Measurements from ENCODE around the gene SLC13A3. TPM values are rescaled to one million over a fixed set of nuclear protein-coding genes. Genes with fewer than 3 reads are reported as not detected.
"Not testable (repeated sequence)": the region's sequence is repeated elsewhere in the genome, so short reads cannot be mapped to it uniquely, and the experiment has no call there.

The SLC13A3 gene
- total RNA-seq, 1 donor from 2014 or later: 1.6 TPM

- DNase-seq (ENCODE audit: low read depth): no peak
These were observed 30.0 kb upstream of the SLC13A3 start for GRCh38 chr20:46681032-46681854.

DNA sequence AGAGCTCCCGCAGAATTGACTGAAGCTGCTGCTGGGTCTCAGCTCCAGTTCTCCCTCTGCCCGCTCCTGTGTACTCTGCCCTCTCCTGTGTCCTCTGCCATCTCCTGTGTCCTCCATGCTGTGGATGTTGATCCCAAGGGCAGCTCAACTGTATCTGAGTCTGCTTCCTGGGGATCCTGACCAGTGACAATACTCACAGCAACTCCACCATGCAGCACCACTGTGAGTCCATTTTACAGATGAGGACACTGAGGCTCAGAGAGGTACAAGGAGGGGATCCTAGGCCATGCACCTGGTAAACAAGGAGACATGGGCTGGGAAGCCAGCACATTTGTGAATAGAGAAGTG, 29.4 kb upstream of the SLC13A3 start:
- TF ChIP-seq, protein P1, sequence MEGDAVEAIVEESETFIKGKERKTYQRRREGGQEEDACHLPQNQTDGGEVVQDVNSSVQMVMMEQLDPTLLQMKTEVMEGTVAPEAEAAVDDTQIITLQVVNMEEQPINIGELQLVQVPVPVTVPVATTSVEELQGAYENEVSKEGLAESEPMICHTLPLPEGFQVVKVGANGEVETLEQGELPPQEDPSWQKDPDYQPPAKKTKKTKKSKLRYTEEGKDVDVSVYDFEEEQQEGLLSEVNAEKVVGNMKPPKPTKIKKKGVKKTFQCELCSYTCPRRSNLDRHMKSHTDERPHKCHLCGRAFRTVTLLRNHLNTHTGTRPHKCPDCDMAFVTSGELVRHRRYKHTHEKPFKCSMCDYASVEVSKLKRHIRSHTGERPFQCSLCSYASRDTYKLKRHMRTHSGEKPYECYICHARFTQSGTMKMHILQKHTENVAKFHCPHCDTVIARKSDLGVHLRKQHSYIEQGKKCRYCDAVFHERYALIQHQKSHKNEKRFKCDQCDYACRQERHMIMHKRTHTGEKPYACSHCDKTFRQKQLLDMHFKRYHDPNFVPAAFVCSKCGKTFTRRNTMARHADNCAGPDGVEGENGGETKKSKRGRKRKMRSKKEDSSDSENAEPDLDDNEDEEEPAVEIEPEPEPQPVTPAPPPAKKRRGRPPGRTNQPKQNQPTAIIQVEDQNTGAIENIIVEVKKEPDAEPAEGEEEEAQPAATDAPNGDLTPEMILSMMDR (conservative IDR thresholded peaks at IDR 0.05; ENCODE audit: low read depth, low read length): no peak
- no peak overlapping the region for H3K4me3 ChIP-seq (ENCODE audit: low read depth, low read length)

More at GRCh38 chr20:46681032-46681854, 30.0 kb upstream of the SLC13A3 start:
- TF ChIP-seq, protein P1 (conservative IDR thresholded peaks at IDR 0.05; ENCODE audit: low read depth, low read length): peak; percentile 84
- H3K4me3 ChIP-seq (ENCODE audit: low read depth, low read length): no peak overlapping the region

GRCh38 chr20:46678516-46678915, 27.3 kb upstream of the SLC13A3 start:
- DNase-seq (ENCODE audit: low read depth): no peak
- TF ChIP-seq, protein P1 (conservative IDR thresholded peaks at IDR 0.05; ENCODE audit: low read depth, low read length): no peak
- no peak overlapping the region for H3K4me3 ChIP-seq (ENCODE audit: low read depth, low read length)

More for the DNA sequence above, 29.4 kb upstream of the SLC13A3 start:
- DNase-seq (ENCODE audit: low read depth): no peak

- no peak overlapping the region for H3K4me3 ChIP-seq (ENCODE audit: low read depth, low read length)
- TF ChIP-seq, protein P1 (conservative IDR thresholded peaks at IDR 0.05; ENCODE audit: low read depth, low read length): no peak
- no peak for DNase-seq (ENCODE audit: low read depth)
These were observed 26.3 kb upstream of the SLC13A3 start for GRCh38 chr20:46677608-46678007.

- not testable (repeated sequence) for H3K4me3 ChIP-seq (ENCODE audit: low read depth, low read length); DNase-seq (ENCODE audit: low read depth)
These were observed 25.5 kb upstream of the SLC13A3 start for GRCh38 chr20:46676649-46677316.

DNA sequence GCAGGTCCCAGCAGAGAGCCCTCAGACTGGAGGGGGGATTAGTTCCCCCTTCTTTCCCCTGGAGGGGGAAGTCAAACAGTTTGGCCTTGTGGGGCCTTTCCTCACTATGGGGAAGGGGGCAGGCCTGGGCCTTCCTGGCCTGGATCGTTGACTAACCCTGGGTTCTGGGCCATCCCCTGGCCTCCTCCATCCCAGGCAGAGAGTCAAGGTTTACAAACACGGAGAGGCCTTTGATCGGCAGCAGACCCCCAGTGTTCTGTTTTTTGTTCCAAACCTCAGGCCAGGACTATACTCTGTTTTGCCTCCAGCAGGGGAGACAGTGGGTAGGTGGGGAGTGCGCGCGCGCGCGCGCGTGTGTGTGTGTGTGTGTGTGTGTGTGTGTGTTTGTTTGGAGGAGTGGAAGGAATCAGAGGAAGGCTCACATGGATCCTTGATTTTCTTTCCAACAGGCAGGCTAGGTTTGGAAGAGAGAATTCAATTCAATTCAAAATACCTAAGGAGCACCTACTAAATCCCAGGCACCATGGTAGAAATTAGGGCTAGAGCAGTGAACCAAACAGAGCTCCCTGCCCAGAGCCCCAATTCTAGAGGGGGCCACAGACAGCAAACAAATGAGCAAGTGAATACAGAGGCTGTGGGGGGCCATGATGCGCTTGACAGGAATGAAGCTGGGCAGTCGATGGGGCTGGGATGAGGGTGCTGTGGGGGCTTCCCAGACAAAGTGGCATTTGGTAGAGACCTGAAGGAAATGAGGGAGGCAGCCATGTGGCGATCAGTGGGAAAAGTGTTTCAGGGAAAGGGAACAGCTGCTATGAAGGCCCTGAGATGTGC, 23.2 kb upstream of the SLC13A3 start:
- H3K4me3 ChIP-seq (ENCODE audit: low read depth, low read length): no peak overlapping the region
- TF ChIP-seq, protein P1 (conservative IDR thresholded peaks at IDR 0.05; ENCODE audit: low read depth, low read length): no peak
- no peak for DNase-seq (ENCODE audit: low read depth)
